ENCODE results near the gene PLIN5.

The PLIN5 gene

DNA sequence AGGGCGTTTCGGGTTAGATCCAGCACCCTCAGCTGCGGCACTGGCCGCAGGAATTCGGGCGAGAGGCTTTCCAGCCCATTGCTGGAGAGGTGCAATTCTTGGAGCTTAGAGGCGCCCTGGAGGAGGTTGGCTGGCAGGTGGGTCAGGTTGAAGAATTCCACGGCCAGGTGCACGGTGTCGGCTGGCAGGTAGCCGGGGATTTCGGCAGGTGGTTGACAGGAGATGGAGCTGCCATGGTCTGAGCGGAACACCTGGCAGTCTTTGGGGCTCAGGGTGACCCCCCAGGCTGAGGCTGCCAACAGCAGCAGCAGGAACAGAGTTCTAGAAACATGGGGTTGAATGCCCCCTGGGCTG, 3.6 kb upstream of the PLIN5 start:
- Histone ChIP-seq H3K27ac (replicated peaks) (no peak overlapping the region), H3K4me3 (replicated peaks; ENCODE audit: insufficient read depth, low read length) (no peak overlapping the region), H3K27me3 (ENCODE audit: insufficient read depth, poor library complexity, severe bottlenecking) (no peaks in the 10 kb centered on the region)
- TF ChIP-seq POLR2AphosphoS5 (IDR thresholded peaks at IDR 0.05; ENCODE audit: low read depth): no peak
- TF ChIP-seq, protein P1, sequence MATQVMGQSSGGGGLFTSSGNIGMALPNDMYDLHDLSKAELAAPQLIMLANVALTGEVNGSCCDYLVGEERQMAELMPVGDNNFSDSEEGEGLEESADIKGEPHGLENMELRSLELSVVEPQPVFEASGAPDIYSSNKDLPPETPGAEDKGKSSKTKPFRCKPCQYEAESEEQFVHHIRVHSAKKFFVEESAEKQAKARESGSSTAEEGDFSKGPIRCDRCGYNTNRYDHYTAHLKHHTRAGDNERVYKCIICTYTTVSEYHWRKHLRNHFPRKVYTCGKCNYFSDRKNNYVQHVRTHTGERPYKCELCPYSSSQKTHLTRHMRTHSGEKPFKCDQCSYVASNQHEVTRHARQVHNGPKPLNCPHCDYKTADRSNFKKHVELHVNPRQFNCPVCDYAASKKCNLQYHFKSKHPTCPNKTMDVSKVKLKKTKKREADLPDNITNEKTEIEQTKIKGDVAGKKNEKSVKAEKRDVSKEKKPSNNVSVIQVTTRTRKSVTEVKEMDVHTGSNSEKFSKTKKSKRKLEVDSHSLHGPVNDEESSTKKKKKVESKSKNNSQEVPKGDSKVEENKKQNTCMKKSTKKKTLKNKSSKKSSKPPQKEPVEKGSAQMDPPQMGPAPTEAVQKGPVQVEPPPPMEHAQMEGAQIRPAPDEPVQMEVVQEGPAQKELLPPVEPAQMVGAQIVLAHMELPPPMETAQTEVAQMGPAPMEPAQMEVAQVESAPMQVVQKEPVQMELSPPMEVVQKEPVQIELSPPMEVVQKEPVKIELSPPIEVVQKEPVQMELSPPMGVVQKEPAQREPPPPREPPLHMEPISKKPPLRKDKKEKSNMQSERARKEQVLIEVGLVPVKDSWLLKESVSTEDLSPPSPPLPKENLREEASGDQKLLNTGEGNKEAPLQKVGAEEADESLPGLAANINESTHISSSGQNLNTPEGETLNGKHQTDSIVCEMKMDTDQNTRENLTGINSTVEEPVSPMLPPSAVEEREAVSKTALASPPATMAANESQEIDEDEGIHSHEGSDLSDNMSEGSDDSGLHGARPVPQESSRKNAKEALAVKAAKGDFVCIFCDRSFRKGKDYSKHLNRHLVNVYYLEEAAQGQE (IDR thresholded peaks at IDR 0.05; ENCODE audit: insufficient replicate concordance, low read depth): no peak
- TF ChIP-seq GABPA (IDR thresholded peaks at IDR 0.05; ENCODE audit: low read depth): no peak
- TF ChIP-seq, protein P2, sequence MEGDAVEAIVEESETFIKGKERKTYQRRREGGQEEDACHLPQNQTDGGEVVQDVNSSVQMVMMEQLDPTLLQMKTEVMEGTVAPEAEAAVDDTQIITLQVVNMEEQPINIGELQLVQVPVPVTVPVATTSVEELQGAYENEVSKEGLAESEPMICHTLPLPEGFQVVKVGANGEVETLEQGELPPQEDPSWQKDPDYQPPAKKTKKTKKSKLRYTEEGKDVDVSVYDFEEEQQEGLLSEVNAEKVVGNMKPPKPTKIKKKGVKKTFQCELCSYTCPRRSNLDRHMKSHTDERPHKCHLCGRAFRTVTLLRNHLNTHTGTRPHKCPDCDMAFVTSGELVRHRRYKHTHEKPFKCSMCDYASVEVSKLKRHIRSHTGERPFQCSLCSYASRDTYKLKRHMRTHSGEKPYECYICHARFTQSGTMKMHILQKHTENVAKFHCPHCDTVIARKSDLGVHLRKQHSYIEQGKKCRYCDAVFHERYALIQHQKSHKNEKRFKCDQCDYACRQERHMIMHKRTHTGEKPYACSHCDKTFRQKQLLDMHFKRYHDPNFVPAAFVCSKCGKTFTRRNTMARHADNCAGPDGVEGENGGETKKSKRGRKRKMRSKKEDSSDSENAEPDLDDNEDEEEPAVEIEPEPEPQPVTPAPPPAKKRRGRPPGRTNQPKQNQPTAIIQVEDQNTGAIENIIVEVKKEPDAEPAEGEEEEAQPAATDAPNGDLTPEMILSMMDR (IDR thresholded peaks at IDR 0.05; ENCODE audit: insufficient read depth, low read length): no peak
- TF ChIP-seq SPI1 (IDR thresholded peaks at IDR 0.05; ENCODE audit: borderline replicate concordance, low read depth): no peak
- DNase-seq (ENCODE audit: low read depth in 1 of 2, low spot score in 1 of 2): no peak

DNA sequence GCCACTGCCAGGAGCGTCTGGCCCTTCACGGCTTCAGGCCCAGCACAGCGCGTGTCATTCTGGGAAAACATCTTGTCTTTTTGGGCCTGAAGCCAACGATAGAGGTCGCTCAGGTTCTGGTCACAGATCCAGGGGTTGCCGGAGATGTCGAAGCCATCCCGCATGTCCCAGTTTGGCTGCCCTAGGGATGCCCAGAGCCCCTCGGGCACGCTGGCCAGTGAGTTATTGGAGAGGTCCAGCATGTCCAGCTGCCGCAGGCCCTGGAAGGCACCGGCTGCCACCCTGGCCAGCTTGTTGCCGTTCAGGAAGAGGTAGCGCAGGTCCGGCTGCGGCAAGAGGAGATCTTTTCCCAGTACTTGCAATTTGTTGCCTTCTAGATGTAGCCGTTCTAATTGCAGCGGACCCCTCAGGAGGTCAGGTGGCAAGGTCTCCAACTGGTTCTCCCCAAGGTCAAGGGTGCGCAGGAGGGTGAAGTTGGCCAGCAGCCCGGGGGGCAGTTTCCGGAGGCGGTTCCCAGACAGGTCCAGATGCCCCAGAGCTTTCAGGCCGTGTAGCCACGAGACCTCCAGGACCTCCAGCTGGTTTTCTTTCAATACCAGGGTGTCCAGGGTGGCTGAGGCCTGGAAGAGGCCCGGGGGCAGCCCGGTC, 3.1 kb upstream of the PLIN5 start:
- Histone ChIP-seq H3K27ac (replicated peaks) (no peak overlapping the region), H3K4me3 (replicated peaks; ENCODE audit: insufficient read depth, low read length) (no peak overlapping the region), H3K27me3 (ENCODE audit: insufficient read depth, poor library complexity, severe bottlenecking) (no peaks in the 10 kb centered on the region)
- no peak for DNase-seq (ENCODE audit: low read depth in 1 of 2, low spot score in 1 of 2)
- TF ChIP-seq GABPA (IDR thresholded peaks at IDR 0.05; ENCODE audit: low read depth) (no peak), POLR2AphosphoS5 (IDR thresholded peaks at IDR 0.05; ENCODE audit: low read depth) (no peak)
- TF ChIP-seq, protein P2 (IDR thresholded peaks at IDR 0.05; ENCODE audit: insufficient read depth, low read length): no peak
- TF ChIP-seq, protein P1 (IDR thresholded peaks at IDR 0.05; ENCODE audit: insufficient replicate concordance, low read depth): no peak

DNA sequence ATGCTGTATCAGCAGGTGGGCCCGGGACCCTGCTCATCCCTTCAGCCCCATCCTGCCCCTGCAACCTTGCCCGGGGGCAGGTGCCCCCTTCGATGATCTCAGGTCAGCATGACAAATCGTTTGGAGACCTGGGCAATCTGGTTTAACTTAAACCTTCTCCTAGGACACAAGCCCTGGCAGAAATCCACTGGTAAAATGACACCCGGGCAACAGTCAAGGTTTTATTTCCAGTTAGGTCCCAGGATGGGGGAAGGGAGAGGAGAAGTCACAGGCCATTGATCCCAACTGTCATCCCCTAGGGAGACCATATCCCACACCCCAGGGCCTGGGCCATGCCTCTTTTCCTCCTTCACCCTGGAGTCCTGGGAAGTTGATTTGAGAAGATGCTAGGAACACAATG, 1.8 kb upstream of the PLIN5 start:
- Histone ChIP-seq H3K27me3 (ENCODE audit: insufficient read depth, poor library complexity, severe bottlenecking) (no peaks in the 10 kb centered on the region), H3K27ac (replicated peaks) (no peak overlapping the region), H3K4me3 (replicated peaks; ENCODE audit: insufficient read depth, low read length) (no peak overlapping the region)
- TF ChIP-seq, protein P1 (IDR thresholded peaks at IDR 0.05; ENCODE audit: insufficient replicate concordance, low read depth): no peak
- no peak for TF ChIP-seq GABPA (IDR thresholded peaks at IDR 0.05; ENCODE audit: low read depth)
- TF ChIP-seq, protein P2 (IDR thresholded peaks at IDR 0.05; ENCODE audit: insufficient read depth, low read length): no peak
- TF ChIP-seq SPI1 (IDR thresholded peaks at IDR 0.05; ENCODE audit: borderline replicate concordance, low read depth): no peak
- no peak for TF ChIP-seq POLR2AphosphoS5 (IDR thresholded peaks at IDR 0.05; ENCODE audit: low read depth)
- no peak for DNase-seq (ENCODE audit: low read depth in 1 of 2, low spot score in 1 of 2)

Data from HL-60 (cell line).